A673 (cell line): Measurements from ENCODE around the gene TIMM13. TPM values are rescaled to one million over a fixed set of nuclear protein-coding genes. Genes with fewer than 3 reads are reported as not detected.
A peak's percentile ranks its signal among the peaks of the same experiment; 100 is the strongest.

Experiments
- BruUV-seq: library from RNA; stranded (reverse); fragments of 400-500 nt; replicated peaks from 2 replicates; lab custom pipeline; 2021; lab: Mats Ljungman, UMichigan
- CTCF ChIA-PET: fragments of 300-600 bp; sonication (Branson Sonifier 250); formaldehyde crosslinking; loops from one replicate; lab custom pipeline; 2022; ENCODE audit warnings: antibody characterized with exemption; lab: Charles Lee
- POLR2A ChIA-PET: fragments of 300-600 bp; sonication (Branson Sonifier 250); formaldehyde crosslinking; loops from one replicate; lab custom pipeline; 2022; ENCODE audit warnings: antibody characterized with exemption; ENCODE audit not compliant: low non-redundant PET; lab: Charles Lee
- DNase-seq: peaks from one replicate; pipeline ENCODE4 v3.0.0-alpha.2; 2015; ENCODE audit warnings: low spot score
- H3K27ac ChIP-seq: fragments of 200-600 bp; sonication (generic); 2 replicates; pipeline ENCODE4 v1.5.1; 2016; ENCODE audit warnings: mixed run types, low read depth, mild to moderate bottlenecking, mixed read lengths, antibody characterized with exemption, low read length; ENCODE audit not compliant: poor library complexity, severe bottlenecking
- H3K27me3 ChIP-seq: fragments of 200-600 bp; sonication (generic); replicated peaks from 2 replicates; pipeline ENCODE4 v1.6.1; 2017; ENCODE audit warnings: mixed run types, low read depth, mild to moderate bottlenecking, mixed read lengths, antibody characterized with exemption, low read length; ENCODE audit not compliant: insufficient read depth, poor library complexity
- H3K36me3 ChIP-seq: fragments of 200-600 bp; sonication (generic); 2 replicates; pipeline ENCODE4 v1.6.1; 2016; ENCODE audit warnings: mixed run types, mild to moderate bottlenecking, mixed read lengths, antibody characterized with exemption, low read length; ENCODE audit not compliant: insufficient read depth, poor library complexity, severe bottlenecking
- H3K4me1 ChIP-seq: fragments of 200-600 bp; sonication (generic); 2 replicates; pipeline ENCODE4 v1.6.1; 2017; ENCODE audit warnings: mixed run types, mild to moderate bottlenecking, mixed read lengths, antibody characterized with exemption, low read length; ENCODE audit not compliant: insufficient read depth, poor library complexity, severe bottlenecking
- H3K4me3 ChIP-seq: fragments of 200-600 bp; sonication (generic); 2 replicates; pipeline ENCODE4 v1.5.1; 2016; ENCODE audit warnings: low read depth, mixed run types, mild to moderate bottlenecking, mixed read lengths, low read length; ENCODE audit not compliant: poor library complexity, severe bottlenecking
- H3K9me3 ChIP-seq: fragments of 200-600 bp; sonication (generic); 2 replicates; pipeline ENCODE4 v1.6.1; 2016; ENCODE audit warnings: mixed run types, low read depth, mild to moderate bottlenecking, mixed read lengths, antibody characterized with exemption, low read length; ENCODE audit not compliant: poor library complexity, severe bottlenecking
- CTCF ChIP-seq: fragments of 300-800, 200-600 bp; sonication (generic); conservative IDR thresholded peaks from 2 replicates; pipeline ENCODE4 v1.5.1; 2017; ENCODE audit warnings: low read depth, mild to moderate bottlenecking, antibody characterized with exemption, low read length, moderate library complexity, mixed read lengths
- EZH2 ChIP-seq: fragments of 200-600 bp; sonication (generic); IDR thresholded peaks from 2 replicates; pipeline ENCODE4 v1.6.1; 2017; ENCODE audit warnings: borderline replicate concordance, low read depth, mild to moderate bottlenecking, mixed read lengths, antibody characterized with exemption, low read length; ENCODE audit not compliant: poor library complexity, severe bottlenecking
- intact Hi-C: fragments of 100-400 bp; cut with micrococcal nuclease; formaldehyde crosslinking; loops from one replicate; pipeline ENCODE4 v1.10.0; 2022; ENCODE audit not compliant: unreplicated experiment
- total RNA-seq: library from RNA; stranded (reverse); gene quantifications from 2 replicates; pipeline ENCODE4 v1.2.3, GENCODE V29; 2021

Gene TIMM13
- total RNA-seq, 1 experiment from 2014 or later = 213 TPM

GRCh38 chr19:2434721-2435265, 7.4 kb upstream of the TIMM13 start:
- TF ChIP-seq EZH2 (no peak), CTCF (no peak)
- H3K4me3 ChIP-seq = no peak overlapping the region
- no TSS peak for BruUV-seq
- no peak overlapping the region for H3K27ac ChIP-seq
- peaks cover under 1% of the 10 kb centered on the region for H3K4me1 ChIP-seq
- H3K36me3 ChIP-seq = peaks cover 78% of the 10 kb centered on the region
- no peak for DNase-seq
- POLR2A ChIA-PET = no interaction called here
- H3K27me3 ChIP-seq = no peaks in the 10 kb centered on the region
- intact Hi-C loops = no loop called here
- CTCF ChIA-PET = interaction anchor here (0.6 kb wide), 1 partner anchor 107 kb away, joined by 10 read pairs; no protein-coding TSS in a partner anchor
- H3K9me3 ChIP-seq = no peaks in the 10 kb centered on the region

- ChIA-PET CTCF (interaction anchor here (0.6 kb wide), 1 partner anchor 108 kb away, joined by 10 read pairs; no protein-coding TSS in a partner anchor), POLR2A (no interaction called here)
- Histone ChIP-seq H3K27ac (no peak overlapping the region), H3K4me1 (peaks cover 5% of the 10 kb centered on the region), H3K36me3 (peaks cover 76% of the 10 kb centered on the region), H3K9me3 (no peaks in the 10 kb centered on the region), H3K27me3 (no peaks in the 10 kb centered on the region), H3K4me3 (no peak overlapping the region)
- DNase-seq = no peak
- TSS peak; percentile 34 for BruUV-seq
- TF ChIP-seq EZH2 (no peak), CTCF (no peak)
- intact Hi-C loops = no loop called here
Measured at GRCh38 chr19:2434267-2434666, 6.9 kb upstream of the TIMM13 start.

GRCh38 chr19:2433854-2434253, 6.5 kb upstream of the TIMM13 start:
- peaks cover 72% of the 10 kb centered on the region for H3K36me3 ChIP-seq
- ChIA-PET POLR2A (no interaction called here), CTCF (no interaction called here)

More at GRCh38 chr19:2433854-2434253, 6.5 kb upstream of the TIMM13 start:
- Histone ChIP-seq H3K27ac (no peak overlapping the region), H3K27me3 (no peaks in the 10 kb centered on the region), H3K4me1 (peaks cover 8% of the 10 kb centered on the region), H3K9me3 (no peaks in the 10 kb centered on the region), H3K4me3 (no peak overlapping the region)
- TF ChIP-seq CTCF = no peak
- TF ChIP-seq EZH2 = no peak
- DNase-seq = no peak
- BruUV-seq = no TSS peak
- intact Hi-C loops = no loop called here
